GM04504 (cell line): Measurements from ENCODE around the gene ENO4.
A peak's percentile ranks its signal among the peaks of the same experiment; 100 is the strongest.

Source experiments
- DNase-seq: peaks from one replicate; pipeline ENCODE4 v3.0.0-alpha.2; 2012; ENCODE audit warnings: low read depth

Gene ENO4

DNA sequence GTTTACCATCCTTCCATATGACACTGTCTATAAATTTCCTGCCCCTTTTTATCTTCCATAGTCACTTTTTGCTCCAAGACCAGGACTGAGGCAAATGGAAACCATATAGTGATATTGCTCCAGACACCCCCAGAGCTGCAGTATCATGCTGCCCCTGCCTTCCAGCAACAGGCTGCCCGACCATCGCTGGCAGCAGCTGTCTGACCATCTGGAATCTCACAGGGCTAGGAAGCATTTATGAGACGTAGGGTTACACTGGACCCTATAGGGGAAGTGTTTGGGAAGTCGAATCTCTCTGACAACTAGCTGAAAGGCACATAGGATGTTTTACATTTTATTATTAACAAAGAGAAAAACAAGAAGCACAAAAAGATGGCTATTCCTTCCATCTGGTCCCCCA is 19.4 kb downstream of the ENO4 start:
- DNase-seq = no peak

DNA sequence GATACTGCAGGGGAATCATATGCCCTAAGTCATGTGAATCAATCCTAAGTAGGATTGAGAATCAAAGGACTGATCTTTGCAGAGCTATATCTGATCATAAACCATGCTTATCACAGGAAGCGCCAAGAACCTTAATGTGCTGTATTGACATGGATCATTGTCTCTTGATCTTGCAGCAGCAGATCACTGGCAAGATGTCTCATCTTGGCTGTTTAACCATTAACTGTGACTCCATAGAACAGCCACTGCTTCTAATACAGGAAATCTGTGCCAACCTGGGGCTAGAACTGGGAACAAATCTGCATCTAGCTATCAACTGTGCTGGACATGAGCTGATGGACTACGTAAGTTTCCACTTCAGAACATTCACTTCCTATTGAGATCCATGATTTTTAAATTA is 21.6 kb downstream of the ENO4 start:
- DNase-seq = no peak

DNA sequence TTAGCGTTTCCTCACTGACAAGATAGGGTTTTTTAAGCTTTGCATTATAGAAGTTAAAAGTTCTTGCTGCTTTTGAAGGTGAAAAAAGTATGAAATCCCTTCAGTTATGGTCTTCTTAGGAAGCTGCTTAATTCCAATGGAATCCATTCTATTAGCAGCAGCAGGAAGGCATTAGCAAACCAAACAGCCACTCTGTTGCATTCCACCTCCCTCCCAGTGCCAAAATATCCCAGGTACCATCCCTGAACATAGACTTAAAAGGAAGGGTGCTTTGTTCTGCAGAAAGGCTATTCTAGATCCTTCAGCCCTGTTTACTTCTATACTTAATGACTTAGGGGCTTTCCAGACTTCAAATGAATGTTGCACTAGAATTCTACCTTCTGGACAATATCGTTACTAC is 23.8 kb downstream of the ENO4 start:
- no peak for DNase-seq

DNA sequence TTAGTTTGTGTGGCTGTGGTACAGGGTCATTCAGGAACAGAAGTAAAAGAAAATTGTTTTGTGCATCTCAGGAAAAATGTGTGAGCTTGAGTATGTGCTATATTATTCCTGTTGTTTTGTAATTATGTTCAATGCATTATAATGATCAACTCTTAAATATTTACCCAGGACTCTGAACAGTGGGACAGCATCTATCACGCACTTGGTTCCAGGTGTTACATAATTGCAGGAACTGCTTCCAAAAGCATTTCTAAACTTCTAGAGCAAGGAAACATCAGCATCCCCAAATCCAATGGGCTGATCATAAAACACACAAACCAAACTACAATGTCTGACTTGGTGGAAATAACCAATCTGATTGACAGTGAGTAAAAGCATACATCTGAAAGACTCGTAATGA is 26.6 kb downstream of the ENO4 start:
- DNase-seq = no peak

DNA sequence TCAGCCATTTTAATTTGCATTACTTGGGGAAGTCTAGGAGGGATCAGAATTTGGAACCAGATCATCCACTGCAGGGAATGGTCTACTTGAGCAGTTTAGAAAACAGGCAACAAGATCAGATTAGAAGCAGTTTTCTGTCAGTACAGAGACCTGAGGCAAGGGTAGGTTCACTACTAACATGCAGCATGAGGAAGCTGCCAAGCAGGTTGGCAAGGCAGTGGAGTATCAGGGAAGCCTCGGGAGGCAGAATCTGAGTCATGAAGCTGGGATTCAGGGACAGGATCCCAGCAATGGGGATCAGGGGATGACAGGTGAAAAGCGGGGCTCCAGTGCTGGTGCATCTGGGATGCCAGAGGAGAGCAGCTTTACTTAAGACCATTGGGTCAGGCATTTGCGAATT is 28.1 kb downstream of the ENO4 start:
- no peak for DNase-seq

DNA sequence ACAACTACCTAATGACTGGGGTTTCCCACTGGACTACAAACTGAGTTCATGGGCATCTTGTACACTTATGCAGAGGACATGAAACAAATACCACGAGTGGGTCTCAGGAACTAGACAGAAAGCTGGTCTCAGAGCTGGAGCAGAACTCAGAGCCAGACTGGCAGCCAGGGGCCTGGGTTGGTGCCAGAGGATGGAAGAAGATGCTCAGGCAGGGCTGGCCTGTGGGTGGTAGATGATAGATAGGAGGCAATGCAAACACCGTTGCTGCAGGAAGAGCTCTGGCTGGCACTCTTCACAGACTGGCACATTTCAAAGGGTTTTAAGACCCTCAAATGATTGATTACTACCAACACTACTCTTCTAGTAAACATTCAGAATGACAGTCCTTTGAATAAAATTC is 28.8 kb downstream of the ENO4 start:
- DNase-seq = no peak

DNA sequence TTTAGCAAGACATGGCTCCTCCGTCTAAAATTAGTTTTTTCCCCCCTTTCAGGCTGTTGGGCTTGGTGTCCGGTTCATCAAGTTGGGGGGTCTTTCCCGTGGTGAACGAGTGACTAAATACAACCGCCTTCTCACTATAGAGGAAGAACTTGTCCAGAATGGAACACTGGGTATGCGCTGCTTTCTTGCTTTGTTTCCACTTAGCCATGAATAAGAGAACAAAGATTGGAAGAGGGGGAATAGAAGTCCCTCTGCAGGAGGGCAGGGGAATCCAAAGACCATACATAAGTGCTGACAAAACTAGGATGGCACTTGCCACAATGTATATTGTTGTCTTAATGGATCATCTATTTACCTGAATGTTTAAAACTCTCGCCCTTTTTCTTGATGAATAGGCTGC is 30.5 kb downstream of the ENO4 start:
- no peak for DNase-seq

DNA sequence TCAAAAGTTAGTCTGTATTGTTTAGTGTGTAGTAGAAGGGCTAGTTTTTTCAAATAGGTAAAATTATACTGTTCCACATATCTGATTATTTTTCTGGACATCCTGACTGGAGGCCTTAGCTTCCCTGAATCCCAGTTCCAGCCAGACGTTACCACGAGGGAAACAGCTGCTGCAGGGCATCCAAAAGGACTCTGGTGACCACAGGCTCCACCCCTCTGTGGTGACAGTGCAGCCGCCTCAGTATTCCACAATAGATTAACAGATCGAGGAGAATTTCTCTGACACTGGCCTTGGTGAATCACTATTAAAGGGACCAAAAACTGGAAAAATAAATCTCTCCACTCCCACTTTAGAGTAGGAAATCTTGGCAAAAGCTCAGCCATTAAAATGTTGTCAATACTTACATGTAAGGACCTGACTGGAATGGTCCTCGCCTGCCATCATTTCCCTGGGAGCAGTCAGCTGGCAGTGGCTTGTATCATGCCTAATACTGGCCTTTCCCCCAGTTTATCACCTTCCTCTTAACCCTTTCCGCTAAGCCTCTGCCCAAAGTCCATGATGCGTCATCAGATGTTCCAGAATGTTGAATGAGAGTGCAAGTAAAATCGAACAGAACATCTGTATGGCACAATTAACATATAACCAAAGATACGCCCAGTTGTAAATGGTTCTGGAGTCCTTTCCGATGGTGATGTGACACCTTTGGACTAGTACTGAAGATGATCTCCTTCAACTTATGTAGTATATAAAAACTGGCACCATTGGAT is 31.6 kb downstream of the ENO4 start:
- no peak for DNase-seq

DNA sequence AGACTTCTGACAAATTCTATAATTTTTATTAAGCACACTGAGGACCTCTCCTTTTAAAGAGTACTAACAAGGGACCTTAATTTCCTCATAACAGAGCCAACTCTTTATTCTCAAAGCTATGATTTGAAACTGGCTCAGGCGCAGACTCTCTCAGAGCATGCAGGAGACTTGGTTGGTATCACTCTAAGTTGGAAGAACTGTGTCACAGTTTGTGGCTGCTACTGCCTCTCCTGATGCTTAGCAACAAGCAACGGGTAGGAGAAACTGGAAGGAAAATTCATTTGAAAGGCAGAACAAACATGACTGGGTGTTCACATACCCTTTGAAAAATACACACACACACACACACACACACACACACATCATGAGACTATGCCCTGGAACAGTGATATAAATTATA is 33.3 kb downstream of the ENO4 start:
- no peak for DNase-seq

DNA sequence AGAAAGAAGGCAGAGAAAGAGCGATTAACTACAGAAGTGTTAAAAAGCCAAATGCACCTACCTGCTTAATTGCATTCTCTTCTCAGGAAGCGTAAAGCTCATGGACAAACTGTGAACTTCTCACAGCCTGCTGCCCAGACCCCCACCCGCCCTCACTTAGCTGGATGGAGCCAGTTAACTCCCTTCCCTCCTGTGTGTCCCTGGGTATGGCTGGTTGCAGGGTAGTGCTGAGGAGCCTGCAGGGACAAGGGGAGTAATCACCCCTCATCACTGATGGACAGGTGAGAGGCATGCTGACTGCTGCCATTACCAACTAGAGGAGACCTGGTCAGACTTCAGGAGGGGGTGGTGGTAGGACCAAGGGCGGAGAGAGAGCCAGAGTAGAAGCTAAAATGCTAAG is 37.5 kb downstream of the ENO4 start:
- DNase-seq = no peak

DNA sequence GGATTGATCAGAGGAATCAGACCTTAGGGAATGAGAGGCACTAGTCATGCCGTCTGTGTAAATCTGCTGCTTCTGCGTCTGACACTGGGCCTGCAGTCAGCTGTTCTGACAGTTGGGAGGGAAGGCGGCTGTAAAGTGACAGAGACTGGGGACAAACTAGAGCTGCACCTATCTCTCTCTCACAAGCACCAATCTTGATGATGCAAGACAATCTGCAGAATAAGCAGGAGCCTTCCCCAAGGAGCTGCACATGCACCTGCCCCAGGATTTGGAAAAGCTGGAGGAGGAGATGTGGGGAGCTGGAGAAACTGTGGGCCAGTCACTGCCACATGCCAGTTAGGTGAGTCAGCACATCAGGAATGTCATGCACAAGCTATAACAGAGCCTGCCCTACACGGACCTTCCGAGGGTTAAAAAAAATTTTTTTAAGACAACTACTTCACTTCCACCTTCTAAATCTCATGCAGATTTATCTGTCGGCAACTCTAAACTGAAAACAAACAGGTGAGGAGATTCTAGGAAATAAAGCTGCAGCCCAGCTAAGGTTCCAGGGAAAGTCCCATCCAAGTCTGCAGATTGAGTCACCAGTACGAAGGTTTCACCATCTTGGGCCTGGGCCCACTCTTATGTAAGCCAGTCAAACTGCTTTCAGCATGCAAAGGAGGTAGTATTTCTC is 39.2 kb downstream of the ENO4 start:
- DNase-seq = peak; percentile 67

DNA sequence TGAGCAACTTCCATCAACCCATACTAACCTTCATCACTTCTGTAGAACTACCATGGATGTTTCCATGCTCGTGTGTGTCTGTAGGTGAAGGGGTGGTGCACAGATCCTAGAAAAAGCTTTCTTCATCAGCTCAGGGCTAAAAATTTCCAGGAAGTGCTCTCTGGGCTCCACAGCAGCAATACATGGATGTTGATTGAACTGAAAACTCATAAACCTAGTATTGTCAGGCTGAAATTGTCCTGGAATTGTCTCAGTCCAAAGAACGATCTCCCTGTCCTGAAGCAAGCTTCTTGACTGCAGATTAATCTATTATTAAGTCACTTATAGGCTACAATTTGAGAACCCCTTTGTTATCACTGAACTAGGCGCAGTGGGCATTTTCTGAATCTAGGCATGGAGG is 39.8 kb downstream of the ENO4 start:
- no peak for DNase-seq

DNA sequence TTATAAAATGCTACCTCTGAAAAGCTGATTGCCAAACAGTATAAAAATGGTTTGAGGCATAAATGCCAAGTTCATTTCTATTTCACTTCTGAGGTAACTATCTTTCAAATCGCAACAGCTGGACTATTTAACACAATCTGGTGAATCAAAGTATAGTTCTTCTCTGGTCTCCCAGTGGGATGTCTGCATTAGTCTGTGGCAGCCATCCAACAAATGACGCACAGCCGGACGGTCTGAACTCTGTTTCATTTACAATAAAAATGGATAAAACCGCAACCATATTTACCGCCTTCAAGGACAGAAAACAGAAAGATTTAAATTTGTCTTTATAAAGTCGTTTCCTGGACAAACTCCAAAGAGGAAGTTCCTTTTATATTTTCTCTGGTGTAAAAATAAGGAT is 41.9 kb downstream of the ENO4 start:
- peak; percentile 35 for DNase-seq

DNA sequence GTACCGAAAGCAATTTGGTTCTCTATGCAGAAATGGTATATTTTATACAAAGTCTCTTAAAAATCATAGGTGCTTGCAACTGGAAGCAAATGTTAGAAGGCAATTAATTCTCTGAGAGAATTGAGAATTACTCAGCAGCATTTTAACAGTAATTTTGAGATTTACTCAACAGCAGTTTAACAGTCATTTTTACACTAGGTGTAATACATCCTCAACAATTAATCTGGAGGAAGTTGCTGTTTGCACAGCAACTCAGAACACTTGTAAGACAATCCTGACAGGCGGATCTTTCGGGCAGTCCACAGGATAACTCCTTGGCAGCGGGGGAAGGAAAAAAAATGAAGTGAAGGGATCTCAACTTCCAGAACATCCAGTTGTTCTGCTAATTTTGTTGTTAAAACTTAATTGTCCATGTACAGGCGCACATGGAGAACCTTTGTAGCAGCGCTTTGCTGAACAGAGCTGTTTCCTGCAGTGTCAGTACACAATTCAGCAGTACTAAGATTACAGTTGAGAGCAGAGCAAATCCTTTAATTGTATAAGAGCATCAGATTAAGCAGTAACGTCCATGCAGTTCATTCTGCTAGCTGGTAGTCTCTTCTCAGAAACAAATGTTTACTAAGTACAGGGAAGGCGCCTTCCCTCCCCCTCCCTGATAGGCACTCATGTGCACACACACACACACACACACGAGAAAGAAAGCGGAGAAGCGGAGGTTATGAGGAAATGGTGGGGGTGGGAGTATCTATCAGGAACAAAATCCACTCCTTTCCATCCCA is 43.8 kb downstream of the ENO4 start:
- no peak for DNase-seq

DNA sequence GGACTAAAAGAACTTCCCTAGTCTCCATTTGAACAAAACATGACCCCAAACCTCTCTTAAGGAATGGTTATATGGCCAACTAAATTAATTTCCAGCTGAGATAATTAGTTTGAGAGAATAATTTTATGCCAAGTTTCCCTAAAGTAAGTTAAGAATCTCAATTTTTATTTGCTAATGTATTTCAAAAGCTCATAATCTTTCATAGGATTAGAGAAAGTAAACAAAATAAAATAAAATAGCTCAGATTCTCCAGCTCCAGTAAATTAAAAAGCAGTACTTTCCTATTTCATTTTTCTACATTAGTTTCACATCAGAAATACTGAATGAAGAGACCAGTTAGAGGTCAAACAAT is 44.4 kb downstream of the ENO4 start:
- no peak for DNase-seq

DNA sequence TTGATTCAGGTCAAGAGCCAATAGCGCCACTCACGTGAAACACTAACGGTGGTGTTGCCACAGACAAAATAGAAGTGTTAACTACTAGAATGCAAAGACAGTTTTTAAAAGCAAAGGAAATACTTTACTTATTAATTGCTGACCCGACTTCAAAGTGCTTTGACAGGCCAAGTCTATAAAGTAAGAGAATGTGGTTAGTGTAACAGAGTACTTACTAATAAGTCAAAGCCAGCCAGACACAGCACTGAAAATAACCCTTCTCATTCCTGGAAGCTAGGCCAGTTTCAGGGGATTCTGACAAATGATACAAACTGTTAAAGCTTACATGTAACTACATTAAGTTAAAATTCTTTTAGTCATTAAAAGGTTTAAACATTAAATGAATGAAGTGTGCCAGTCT is 50.3 kb downstream of the ENO4 start:
- no peak for DNase-seq

DNA sequence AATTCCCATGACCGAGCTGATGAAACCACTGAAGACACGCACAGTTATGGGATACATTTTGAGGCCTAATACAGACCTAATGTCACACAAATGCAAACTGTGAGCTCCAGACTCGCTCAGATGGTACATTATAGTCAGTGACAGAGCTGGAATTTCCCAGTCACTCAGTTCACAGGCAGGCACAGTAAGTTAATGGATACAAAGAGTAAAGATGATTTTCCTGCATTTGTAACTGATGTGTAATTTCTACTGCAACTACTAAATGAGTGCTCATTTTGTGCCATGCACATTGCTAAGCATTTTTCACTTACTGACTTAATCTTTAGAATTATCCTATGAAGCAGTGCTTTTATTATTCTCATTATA is 56.5 kb downstream of the ENO4 start:
- DNase-seq = no peak

DNA sequence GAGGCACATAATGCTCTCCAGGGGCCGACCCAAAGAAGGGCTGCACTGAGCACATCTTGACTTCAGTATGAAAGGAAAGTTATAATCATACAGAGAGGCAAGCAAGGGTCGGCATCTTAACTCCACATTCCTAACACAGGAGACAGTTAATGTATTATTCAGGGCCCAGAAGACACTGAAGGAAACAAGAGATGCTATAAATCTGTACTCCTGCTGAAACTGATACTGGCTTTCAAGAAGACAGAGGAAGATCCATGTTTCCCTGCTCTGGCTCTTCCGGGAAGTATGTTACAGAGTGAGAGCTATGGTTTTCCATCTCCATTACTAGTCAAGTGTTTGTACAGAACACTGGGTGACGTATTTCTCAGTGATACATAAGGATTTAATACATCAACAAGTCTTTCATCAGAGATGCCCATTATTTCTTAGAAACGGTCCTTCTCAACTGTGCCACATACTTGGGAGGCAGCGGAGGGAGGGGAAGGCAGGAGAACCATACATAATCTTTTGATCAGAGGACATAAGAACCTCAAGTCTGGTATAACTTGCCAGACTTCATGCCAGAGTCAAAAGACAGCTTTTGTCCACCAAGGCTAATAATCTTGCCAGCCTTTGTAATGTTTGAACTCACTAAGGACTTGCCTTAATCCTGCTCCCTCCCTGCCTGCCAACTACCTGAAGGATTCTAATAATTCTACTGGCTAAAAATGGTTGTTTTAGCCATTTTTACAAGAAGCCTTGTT is 58.1 kb downstream of the ENO4 start:
- no peak for DNase-seq

DNA sequence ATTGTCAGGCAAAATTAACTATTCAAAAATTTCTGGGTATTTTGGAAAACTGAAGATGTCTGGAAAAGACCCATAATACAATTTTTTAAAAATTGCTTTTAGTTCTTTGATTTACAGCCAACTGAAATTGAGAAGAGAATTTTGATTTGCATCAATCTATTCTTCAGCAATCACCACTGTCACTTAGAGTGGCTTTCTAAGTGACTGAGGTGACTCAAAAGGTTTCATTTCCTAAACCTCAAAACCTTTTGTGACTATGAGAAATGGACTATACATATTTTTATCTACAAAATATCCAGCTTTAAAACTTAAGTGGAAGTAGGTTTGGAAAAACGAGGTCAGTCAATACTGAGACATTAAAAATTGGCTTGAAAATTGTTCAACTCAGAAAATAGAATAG is 60.0 kb downstream of the ENO4 start:
- DNase-seq = no peak

DNA sequence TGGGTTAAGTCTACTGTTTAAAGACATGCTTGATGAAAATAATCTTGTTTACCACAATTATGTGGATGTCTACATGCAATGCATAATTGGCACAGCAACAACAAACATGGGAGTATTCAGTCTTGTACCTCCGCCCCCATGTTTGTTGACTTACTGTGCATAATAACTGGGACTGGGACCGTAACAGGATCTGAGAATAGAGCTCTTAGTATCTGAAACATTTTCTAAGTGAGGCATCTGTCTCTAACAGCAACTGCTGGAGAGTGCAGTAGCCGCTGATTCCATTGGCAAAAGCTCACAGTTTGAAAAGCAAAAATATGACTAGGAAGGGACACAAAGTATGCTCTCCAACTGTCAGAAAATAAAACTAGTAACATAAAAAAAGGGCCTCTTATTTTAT is 61.6 kb downstream of the ENO4 start:
- no peak for DNase-seq

DNA sequence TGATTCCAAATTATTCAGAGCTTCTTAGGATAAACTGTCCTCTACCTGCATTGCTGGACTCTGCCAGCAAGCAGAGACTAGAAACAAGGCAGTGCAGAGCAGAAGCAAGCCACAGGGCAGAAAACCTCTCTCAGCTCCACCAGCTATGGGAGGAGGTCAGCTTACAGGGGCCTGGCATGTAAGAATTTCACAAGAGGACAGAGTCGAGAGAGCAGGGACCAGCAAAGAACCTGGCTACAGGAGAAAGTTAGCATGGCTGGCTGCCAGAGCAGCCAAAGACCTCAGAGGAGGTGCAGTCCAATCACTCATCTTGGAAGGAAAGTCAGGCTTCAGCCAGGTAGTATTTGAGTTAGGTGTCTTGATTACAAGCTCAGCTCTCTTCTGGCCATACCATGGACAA is 62.9 kb downstream of the ENO4 start:
- DNase-seq = no peak

DNA sequence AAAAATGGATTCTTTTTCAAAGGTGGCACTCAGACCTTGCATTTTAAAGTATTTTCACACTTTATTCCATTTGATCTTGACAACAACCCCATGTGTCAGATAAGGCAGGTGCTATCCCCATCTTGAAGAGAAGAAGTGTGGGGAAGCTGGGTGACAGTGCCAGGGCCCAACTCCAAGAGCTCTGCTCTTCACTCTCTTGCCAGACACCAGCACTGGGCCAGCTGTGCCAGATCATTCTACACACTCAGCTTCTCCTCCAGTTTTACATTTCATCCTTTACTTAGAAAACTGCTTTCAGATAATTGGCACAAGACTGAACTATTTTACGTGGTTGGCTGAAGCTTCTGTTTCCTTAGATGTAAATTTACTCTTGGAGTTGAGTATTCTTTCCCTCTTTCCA is 64.4 kb downstream of the ENO4 start:
- no peak for DNase-seq

DNA sequence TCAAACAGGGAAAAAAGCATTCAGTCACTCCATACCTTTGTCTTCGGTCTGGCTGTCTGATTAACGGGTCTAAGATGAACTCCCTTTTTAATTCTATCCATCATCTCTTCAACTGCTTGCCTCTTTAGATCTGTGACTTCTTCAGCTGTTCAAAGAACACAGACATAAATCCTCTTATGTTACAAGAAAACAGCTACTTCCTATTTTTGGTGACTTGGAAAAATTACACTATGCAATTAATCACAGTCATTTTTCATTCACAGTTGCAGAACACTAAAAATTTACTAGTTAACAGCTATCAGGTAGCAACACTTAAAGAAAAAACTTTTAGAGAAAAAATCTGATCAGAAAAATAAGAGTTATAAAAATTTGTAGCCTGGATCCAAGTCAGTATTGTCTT is 66.0 kb downstream of the ENO4 start:
- DNase-seq = no peak
